B cell (primary cell): ENCODE measurements around the gene SMIM28.

Experiments
- CTCF ChIP-seq: fragments of 200-600 bp; IDR thresholded peaks from one replicate; pipeline ENCODE4 v1.8.0; 2022; ENCODE audit warnings: antibody characterized with exemption, mild to moderate bottlenecking
- EZH2 ChIP-seq: IDR thresholded peaks from 2 replicates; pipeline ENCODE4 v1.6.1; 2012; ENCODE audit warnings: borderline replicate concordance, low read depth, mild to moderate bottlenecking, moderate library complexity, low read length; ENCODE audit not compliant: insufficient read depth, poor library complexity, severe bottlenecking

DNA sequence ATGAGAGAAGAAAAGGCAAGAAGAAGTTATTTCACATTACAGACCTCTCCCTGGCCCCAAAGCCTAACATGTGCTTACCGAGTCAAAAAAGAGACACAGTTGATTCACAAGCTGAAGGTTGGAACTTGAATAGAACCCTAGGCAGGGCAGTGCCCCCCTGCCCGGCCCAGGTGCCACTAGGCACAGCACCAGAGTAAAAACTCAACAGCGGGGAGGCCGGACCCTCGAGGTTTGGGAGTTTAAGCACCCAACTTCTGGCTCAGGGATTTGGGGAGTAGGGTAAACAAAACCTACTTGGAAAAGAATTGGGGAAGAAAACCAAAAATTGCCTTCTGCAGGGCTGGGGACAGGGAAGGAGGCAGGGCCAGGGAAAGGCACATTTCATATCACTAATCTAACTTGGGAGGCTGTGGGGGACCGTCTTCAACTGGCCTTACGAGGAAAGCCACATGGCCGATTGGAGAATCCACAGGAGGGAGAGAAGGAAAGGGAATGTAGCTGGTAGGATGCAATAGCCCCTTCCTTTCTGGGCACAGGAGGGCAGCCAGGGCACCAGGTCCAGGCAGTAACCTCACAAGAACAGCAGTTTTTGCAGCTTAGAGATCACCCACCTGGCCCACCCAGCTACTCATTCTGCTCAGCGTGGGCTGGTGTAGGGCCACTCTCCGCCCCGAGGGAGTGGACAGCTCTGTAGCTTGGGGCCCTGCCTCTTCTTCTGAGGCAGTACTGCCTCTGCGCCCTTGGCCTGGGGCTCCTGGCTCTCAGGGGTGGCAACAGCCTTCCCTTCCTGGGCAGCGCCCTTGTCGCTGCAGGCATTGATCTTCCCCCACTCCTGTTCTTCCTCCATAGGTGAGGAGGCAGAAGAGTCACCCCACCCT, 24.5 kb downstream of the SMIM28 start:
- TF ChIP-seq CTCF (no peak), EZH2 (no peak)
